H1 (cell line): ENCODE measurements around the gene RFX1. TPM values are rescaled to one million over a fixed set of nuclear protein-coding genes. Genes with fewer than 3 reads are reported as not detected.
A peak's percentile ranks its signal among the peaks of the same experiment; 100 is the strongest.

Source experiments
- CTCF ChIA-PET: fragments of 300-600 bp; sonication (Branson Sonifier 250); formaldehyde crosslinking; loops from one replicate; lab custom pipeline; 2021; ENCODE audit not compliant: partially characterized antibody; lab: Charles Lee
- POLR2A ChIA-PET: fragments of 300-600 bp; sonication (Branson Sonifier 250); formaldehyde crosslinking; loops from one replicate; lab custom pipeline; 2021; ENCODE audit warnings: inconsistent platforms; ENCODE audit not compliant: partially characterized antibody; lab: Charles Lee
- DNase-seq, 2 experiments: peaks; one replicate each; pipeline versions ENCODE4 v3.0.0 to v3.0.0-alpha.2; 2010 to 2022; ENCODE audit warnings: low spot score in 2 of 2, low read depth in 1 of 2, mixed read lengths in 1 of 2
- FAIRE-seq: peaks from 2 replicates; lab custom pipeline; 2011; peaks lifted over from hg19 to GRCh38; lab: Jason Lieb, UNC
- H2AFZ ChIP-seq: 2 replicates; pipeline ENCODE4 v1.8.1; 2012; ENCODE audit warnings: low read length, inconsistent platforms
- H2AK5ac ChIP-seq: 2 replicates; pipeline ENCODE4 v1.6.1; 2013; ENCODE audit warnings: low read depth, low read length
- H2BK120ac ChIP-seq: replicated peaks from 2 replicates; pipeline ENCODE3; 2013; ENCODE audit warnings: low read depth, low read length, inconsistent platforms
- H2BK12ac ChIP-seq: 2 replicates; pipeline ENCODE4 v1.6.1; 2013; ENCODE audit warnings: low read depth, low read length
- H2BK15ac ChIP-seq: 2 replicates; pipeline ENCODE4 v1.6.1; 2013; ENCODE audit warnings: low read length
- H2BK20ac ChIP-seq: 2 replicates; pipeline ENCODE4 v1.6.1; 2013; ENCODE audit warnings: low read length
- H2BK5ac ChIP-seq: 2 replicates; pipeline ENCODE4 v1.6.1; 2013; ENCODE audit warnings: low read depth, low read length
- H3K14ac ChIP-seq: 2 replicates; pipeline ENCODE4 v1.6.1; 2013; ENCODE audit warnings: inconsistent platforms; ENCODE audit not compliant: insufficient read length
- H3K18ac ChIP-seq: 2 replicates; pipeline ENCODE4 v1.6.1; 2013; ENCODE audit warnings: low read length; ENCODE audit errors: extremely low read depth
- H3K23ac ChIP-seq: 2 replicates; pipeline ENCODE4 v1.6.1; 2013; ENCODE audit warnings: inconsistent platforms; ENCODE audit not compliant: insufficient read length
- H3K23me2 ChIP-seq: 2 replicates; pipeline ENCODE4 v1.6.1; 2013; ENCODE audit warnings: low read depth, low read length
- H3K27ac ChIP-seq: 2 replicates; pipeline ENCODE4 v1.6.1; 2011; ENCODE audit warnings: low read depth, low read length, inconsistent platforms
- H3K27me3 ChIP-seq, 4 experiments: replicated peaks in 1 of 4; 1 replicate in 1 of 4; 2 replicates in 3 of 4; pipeline versions ENCODE4 v1.6.1 to v1.8.1; 2011 to 2013; ENCODE audit warnings: low read length in 3 of 4, mild to moderate bottlenecking in 3 of 4, inconsistent platforms in 2 of 4, mixed read lengths in 2 of 4, moderate library complexity in 1 of 4; ENCODE audit not compliant: control insufficient read depth in 3 of 4, insufficient read depth in 3 of 4; ENCODE audit errors: extremely low read depth in 1 of 4
- H3K36me3 ChIP-seq, 4 experiments: 2 replicates each; pipeline versions ENCODE4 v1.6.1 to v1.8.1; 2011 to 2013; ENCODE audit warnings: mild to moderate bottlenecking in 4 of 4, low read length in 3 of 4, moderate library complexity in 2 of 4, control low read depth in 1 of 4, inconsistent platforms in 1 of 4; ENCODE audit not compliant: insufficient read depth in 4 of 4, control insufficient read depth in 2 of 4
- H3K4ac ChIP-seq: replicated peaks from 2 replicates; pipeline ENCODE3; 2013; ENCODE audit warnings: low read length, low read depth, mixed read lengths, inconsistent platforms; ENCODE audit not compliant: insufficient read length
- H3K4me1 ChIP-seq, 4 experiments: replicated peaks in 1 of 4; 1 replicate in 1 of 4; 2 replicates in 3 of 4; pipeline versions ENCODE4 v1.6.1 to v1.8.1; 2011 to 2013; ENCODE audit warnings: low read length in 3 of 4, inconsistent platforms in 2 of 4, mixed read lengths in 1 of 4; ENCODE audit not compliant: insufficient read depth in 4 of 4, control insufficient read depth in 3 of 4
- H3K4me2 ChIP-seq, 2 experiments: 2 replicates each; pipeline versions ENCODE4 v1.6.1 to v1.8.1; 2011 to 2013; ENCODE audit warnings: low read depth in 2 of 2, low read length in 2 of 2, control low read depth in 1 of 2, inconsistent platforms in 1 of 2, mild to moderate bottlenecking in 1 of 2; ENCODE audit not compliant: insufficient read depth in 1 of 2
- H3K4me3 ChIP-seq, 4 experiments: fragments of 200-600, 300-600 bp in 1 of 4; sonication (generic), shearing (Covaris generic), sonication (Bioruptor Twin) in 1 of 4; 2 replicates each; pipeline versions ENCODE4 v1.5.1 to v1.8.1; 2011 to 2016; ENCODE audit warnings: low read length in 4 of 4, low read depth in 3 of 4, control low read depth in 2 of 4, inconsistent platforms in 2 of 4, mild to moderate bottlenecking in 2 of 4, mixed read lengths in 1 of 4, moderate library complexity in 1 of 4; ENCODE audit not compliant: insufficient read depth in 2 of 4; ENCODE audit errors: extremely low read depth in 1 of 4
- H3K56ac ChIP-seq: replicated peaks from 2 replicates; pipeline ENCODE3; 2013; ENCODE audit warnings: low read depth, mild to moderate bottlenecking, mixed read lengths, low read length, inconsistent platforms; ENCODE audit not compliant: insufficient read length
- H3K79me1 ChIP-seq: 2 replicates; pipeline ENCODE4 v1.6.1; 2013; ENCODE audit warnings: low read depth, low read length, control low read depth
- H3K79me2 ChIP-seq, 2 experiments: 2 replicates each; pipeline versions ENCODE4 v1.6.1 to v1.8.1; 2012 to 2013; ENCODE audit warnings: low read length in 2 of 2, mild to moderate bottlenecking in 2 of 2, inconsistent platforms in 1 of 2; ENCODE audit not compliant: insufficient read depth in 2 of 2, control insufficient read depth in 1 of 2
- H3K9ac ChIP-seq, 4 experiments: replicated peaks in 1 of 4; 1 replicate in 1 of 4; 2 replicates in 3 of 4; pipeline versions ENCODE4 v1.6.1 to v1.8.1; 2011 to 2013; ENCODE audit warnings: low read depth in 3 of 4, low read length in 3 of 4, control low read depth in 2 of 4, mild to moderate bottlenecking in 2 of 4, moderate library complexity in 2 of 4, inconsistent platforms in 1 of 4; ENCODE audit errors: extremely low read depth in 1 of 4
- H3K9me3 ChIP-seq, 2 experiments: 2 replicates each; pipeline versions ENCODE4 v1.6.1 to v1.8.1; 2012 to 2013; ENCODE audit warnings: mild to moderate bottlenecking in 2 of 2, moderate library complexity in 2 of 2, control low read depth in 1 of 2, inconsistent platforms in 1 of 2, low read depth in 1 of 2, low read length in 1 of 2, mixed read lengths in 1 of 2; ENCODE audit not compliant: insufficient read depth in 2 of 2
- H4K20me1 ChIP-seq, 2 experiments: replicated peaks in 1 of 2; 2 replicates each; pipeline versions ENCODE3 to v1.8.1; 2011 to 2013; ENCODE audit warnings: inconsistent platforms in 2 of 2, low read length in 2 of 2, mild to moderate bottlenecking in 1 of 2; ENCODE audit not compliant: insufficient read depth in 2 of 2, control insufficient read depth in 1 of 2
- H4K5ac ChIP-seq: 2 replicates; pipeline ENCODE4 v1.6.1; 2013; ENCODE audit warnings: low read length, low read depth, mixed read lengths, inconsistent platforms; ENCODE audit not compliant: insufficient read length
- H4K8ac ChIP-seq: 2 replicates; pipeline ENCODE4 v1.8.0; 2013; ENCODE audit warnings: mild to moderate bottlenecking, moderate library complexity, low read length, inconsistent platforms; ENCODE audit not compliant: insufficient read depth; ENCODE audit errors: extremely low read depth
- H4K91ac ChIP-seq: replicated peaks from 2 replicates; pipeline ENCODE3; 2013; ENCODE audit warnings: low read length, mixed read lengths, inconsistent platforms; ENCODE audit not compliant: insufficient read length
- KDM1A ChIP-seq: fragments of 200-600, 300-600 bp; sonication (generic); IDR thresholded peaks from 2 replicates; pipeline ENCODE4 v1.7.1; 2016; ENCODE audit warnings: mild to moderate bottlenecking, low read length, borderline replicate concordance
- SP1 ChIP-seq: IDR thresholded peaks from 2 replicates; pipeline ENCODE4 v1.6.1; 2011; ENCODE audit warnings: low read depth, low read length
- WGBS, 2 experiments: shearing (Covaris generic) in 1 of 2; methylation state at CpG; one replicate each; pipeline versions ENCODE4 v1.1.6 to v1.1.7; 2013 to 2015; ENCODE audit warnings: low lambda C conversion rate in 2 of 2, mixed read lengths in 2 of 2, inconsistent platforms in 1 of 2, low coverage in 1 of 2, missing lambda C conversion rate in 1 of 2; ENCODE audit not compliant: insufficient replicate concordance in 2 of 2, insufficient coverage in 1 of 2, insufficient read length in 1 of 2; ENCODE audit errors: extremely low coverage in 1 of 2, missing lambda C conversion rate in 1 of 2; 5-methylcytosine and 5-hydroxymethylcytosine counted together
- polyA plus RNA-seq, 7 experiments: library from polyadenylated mRNA; depleted of rRNA in 3 of 7; stranded (reverse) in 5 of 7; unstranded in 2 of 7; fragments of >200 nt in 5 of 7; fragments of 200-250 nt in 2 of 7; gene quantifications; 1 replicate in 5 of 7; 2 replicates in 1 of 7; 4 replicates in 1 of 7; pipeline versions ENCODE4 v1.2.1 to v1.2.3, GENCODE V29; 2011 to 2013; ENCODE audit warnings: missing spikeins in 2 of 7, mixed read lengths in 2 of 7
- total RNA-seq: library from RNA; stranded (reverse); fragmentation: NEBNext Ultra II Directional; extraction: Animal tissue kit (Norgen Biotek cat#: 25700); gene quantifications from 2 replicates; pipeline ENCODE4 v1.2.1, GENCODE V29; 2021

The RFX1 gene
- total and polyA plus RNA-seq, 2 of the 8 experiments (the other 6 are each of a cell fraction or from before 2014, with no cell fraction given) = 4.9 to 17.0 TPM

DNA sequence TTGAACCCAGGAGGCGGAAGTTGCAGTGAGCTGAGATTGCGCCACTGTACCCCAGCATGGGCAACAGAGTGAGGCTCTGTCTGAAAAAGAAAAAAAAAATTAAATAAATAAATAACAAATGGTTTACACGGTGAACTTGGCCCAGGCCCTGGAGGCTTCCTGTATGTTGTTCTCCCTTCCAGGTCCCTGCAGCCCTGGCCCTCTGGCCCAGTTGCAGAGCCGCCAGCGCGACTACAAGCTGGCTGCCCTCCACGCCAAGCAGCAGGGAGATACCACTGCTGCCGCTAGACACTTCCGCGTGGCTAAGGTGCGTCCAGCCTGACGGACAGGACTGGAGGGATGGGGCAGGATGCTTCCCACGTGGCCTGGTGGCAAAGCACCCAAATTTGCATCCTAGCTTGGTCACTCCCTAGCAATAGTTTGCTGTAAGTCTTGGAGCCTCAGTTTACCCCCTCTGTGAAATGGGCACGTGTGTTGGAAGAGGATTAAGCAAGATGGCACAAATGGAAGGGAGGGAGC, 88.2 kb downstream of the RFX1 start:
- Histone ChIP-seq H3K36me3 (peaks cover 8 to 44% (median 35%) of the 10 kb centered on the region in 4 experiments), H2BK15ac (no peak overlapping the region), H2BK20ac (no peak overlapping the region), H3K9me3 (peaks cover 9 to 10% of the 10 kb centered on the region in 2 experiments), H4K5ac (no peak overlapping the region), H4K20me1 (peaks cover 0 to 3% of the 10 kb centered on the region in 2 experiments), H2AK5ac (no peak overlapping the region), H4K91ac (no peak overlapping the region), H3K14ac (no peak overlapping the region), H2BK120ac (no peak overlapping the region), H3K79me1 (no peaks in the 10 kb centered on the region), H2BK5ac (no peak overlapping the region), H3K4me3 (no peak overlapping the region), H3K27me3 (no peaks in the 10 kb centered on the region), H3K23ac (no peak overlapping the region), H4K8ac (no peak overlapping the region), H2AFZ (no peak overlapping the region), H3K4ac (no peak overlapping the region), H3K18ac (no peak overlapping the region), H3K4me1 (no peaks in the 10 kb centered on the region), H3K4me2 (no peak overlapping the region), H2BK12ac (no peak overlapping the region), H3K27ac (no peak overlapping the region), H3K23me2 (no peaks in the 10 kb centered on the region), H3K79me2 (no peaks in the 10 kb centered on the region), H3K9ac (no peak overlapping the region), H3K56ac (no peak overlapping the region)
- DNase-seq (no peak), FAIRE-seq (no peak)
- CTCF ChIA-PET = interaction anchor here (1.1 to 2.8 kb wide), 2 partner anchors 15 to 141 kb away, joined by 3 to 12 read pairs; no protein-coding TSS in a partner anchor
- 95% methylated on average over 14 of the region's 14 CpGs; no CpG with 5 or more reads in 1 of the 2 experiments for WGBS, 2 experiments
- POLR2A ChIA-PET = interaction anchor here (1.1 to 1.6 kb wide), 6 partner anchors 9 to 125 kb away, joined by 3 to 4 read pairs (median 3); no protein-coding TSS in a partner anchor
- TF ChIP-seq KDM1A (peak; percentile 30; the same call in 1 of the 2 replicates), SP1 (no peak)
